H1 (cell line): ENCODE measurements around the gene ARHGEF26. TPM values are rescaled to one million over a fixed set of nuclear protein-coding genes. Genes with fewer than 3 reads are reported as not detected.

Experiments used
- CTCF ChIA-PET: fragments of 300-600 bp; sonication (Branson Sonifier 250); formaldehyde crosslinking; loops from one replicate; lab custom pipeline; 2021; ENCODE audit not compliant: partially characterized antibody; lab: Charles Lee
- POLR2A ChIA-PET: fragments of 300-600 bp; sonication (Branson Sonifier 250); formaldehyde crosslinking; loops from one replicate; lab custom pipeline; 2021; ENCODE audit warnings: inconsistent platforms; ENCODE audit not compliant: partially characterized antibody; lab: Charles Lee
- DNase-seq, 2 experiments: peaks; one replicate each; pipeline versions ENCODE4 v3.0.0 to v3.0.0-alpha.2; 2010 to 2022; ENCODE audit warnings: low spot score in 2 of 2, low read depth in 1 of 2, mixed read lengths in 1 of 2
- FAIRE-seq: peaks from 2 replicates; lab custom pipeline; 2011; peaks lifted over from hg19 to GRCh38; lab: Jason Lieb, UNC
- H2AFZ ChIP-seq: 2 replicates; pipeline ENCODE4 v1.8.1; 2012; ENCODE audit warnings: low read length, inconsistent platforms
- H2AK5ac ChIP-seq: 2 replicates; pipeline ENCODE4 v1.6.1; 2013; ENCODE audit warnings: low read depth, low read length
- H2BK120ac ChIP-seq: replicated peaks from 2 replicates; pipeline ENCODE3; 2013; ENCODE audit warnings: low read depth, low read length, inconsistent platforms
- H2BK12ac ChIP-seq: 2 replicates; pipeline ENCODE4 v1.6.1; 2013; ENCODE audit warnings: low read depth, low read length
- H2BK15ac ChIP-seq: 2 replicates; pipeline ENCODE4 v1.6.1; 2013; ENCODE audit warnings: low read length
- H2BK20ac ChIP-seq: 2 replicates; pipeline ENCODE4 v1.6.1; 2013; ENCODE audit warnings: low read length
- H2BK5ac ChIP-seq: 2 replicates; pipeline ENCODE4 v1.6.1; 2013; ENCODE audit warnings: low read depth, low read length
- H3K14ac ChIP-seq: 2 replicates; pipeline ENCODE4 v1.6.1; 2013; ENCODE audit warnings: inconsistent platforms; ENCODE audit not compliant: insufficient read length
- H3K18ac ChIP-seq: 2 replicates; pipeline ENCODE4 v1.6.1; 2013; ENCODE audit warnings: low read length; ENCODE audit errors: extremely low read depth
- H3K23ac ChIP-seq: 2 replicates; pipeline ENCODE4 v1.6.1; 2013; ENCODE audit warnings: inconsistent platforms; ENCODE audit not compliant: insufficient read length
- H3K23me2 ChIP-seq: 2 replicates; pipeline ENCODE4 v1.6.1; 2013; ENCODE audit warnings: low read depth, low read length
- H3K27ac ChIP-seq: 2 replicates; pipeline ENCODE4 v1.6.1; 2011; ENCODE audit warnings: low read depth, low read length, inconsistent platforms
- H3K27me3 ChIP-seq, 4 experiments: replicated peaks in 1 of 4; 1 replicate in 1 of 4; 2 replicates in 3 of 4; pipeline versions ENCODE4 v1.6.1 to v1.8.1; 2011 to 2013; ENCODE audit warnings: low read length in 3 of 4, mild to moderate bottlenecking in 3 of 4, inconsistent platforms in 2 of 4, mixed read lengths in 2 of 4, moderate library complexity in 1 of 4; ENCODE audit not compliant: control insufficient read depth in 3 of 4, insufficient read depth in 3 of 4; ENCODE audit errors: extremely low read depth in 1 of 4
- H3K36me3 ChIP-seq, 4 experiments: 2 replicates each; pipeline versions ENCODE4 v1.6.1 to v1.8.1; 2011 to 2013; ENCODE audit warnings: mild to moderate bottlenecking in 4 of 4, low read length in 3 of 4, moderate library complexity in 2 of 4, control low read depth in 1 of 4, inconsistent platforms in 1 of 4; ENCODE audit not compliant: insufficient read depth in 4 of 4, control insufficient read depth in 2 of 4
- H3K4ac ChIP-seq: replicated peaks from 2 replicates; pipeline ENCODE3; 2013; ENCODE audit warnings: low read length, low read depth, mixed read lengths, inconsistent platforms; ENCODE audit not compliant: insufficient read length
- H3K4me1 ChIP-seq, 4 experiments: replicated peaks in 1 of 4; 1 replicate in 1 of 4; 2 replicates in 3 of 4; pipeline versions ENCODE4 v1.6.1 to v1.8.1; 2011 to 2013; ENCODE audit warnings: low read length in 3 of 4, inconsistent platforms in 2 of 4, mixed read lengths in 1 of 4; ENCODE audit not compliant: insufficient read depth in 4 of 4, control insufficient read depth in 3 of 4
- H3K4me2 ChIP-seq, 2 experiments: 2 replicates each; pipeline versions ENCODE4 v1.6.1 to v1.8.1; 2011 to 2013; ENCODE audit warnings: low read depth in 2 of 2, low read length in 2 of 2, control low read depth in 1 of 2, inconsistent platforms in 1 of 2, mild to moderate bottlenecking in 1 of 2; ENCODE audit not compliant: insufficient read depth in 1 of 2
- H3K4me3 ChIP-seq, 4 experiments: fragments of 200-600, 300-600 bp in 1 of 4; sonication (generic), shearing (Covaris generic), sonication (Bioruptor Twin) in 1 of 4; 2 replicates each; pipeline versions ENCODE4 v1.5.1 to v1.8.1; 2011 to 2016; ENCODE audit warnings: low read length in 4 of 4, low read depth in 3 of 4, control low read depth in 2 of 4, inconsistent platforms in 2 of 4, mild to moderate bottlenecking in 2 of 4, mixed read lengths in 1 of 4, moderate library complexity in 1 of 4; ENCODE audit not compliant: insufficient read depth in 2 of 4; ENCODE audit errors: extremely low read depth in 1 of 4
- H3K56ac ChIP-seq: replicated peaks from 2 replicates; pipeline ENCODE3; 2013; ENCODE audit warnings: low read depth, mild to moderate bottlenecking, mixed read lengths, low read length, inconsistent platforms; ENCODE audit not compliant: insufficient read length
- H3K79me1 ChIP-seq: 2 replicates; pipeline ENCODE4 v1.6.1; 2013; ENCODE audit warnings: low read depth, low read length, control low read depth
- H3K79me2 ChIP-seq, 2 experiments: 2 replicates each; pipeline versions ENCODE4 v1.6.1 to v1.8.1; 2012 to 2013; ENCODE audit warnings: low read length in 2 of 2, mild to moderate bottlenecking in 2 of 2, inconsistent platforms in 1 of 2; ENCODE audit not compliant: insufficient read depth in 2 of 2, control insufficient read depth in 1 of 2
- H3K9ac ChIP-seq, 4 experiments: replicated peaks in 1 of 4; 1 replicate in 1 of 4; 2 replicates in 3 of 4; pipeline versions ENCODE4 v1.6.1 to v1.8.1; 2011 to 2013; ENCODE audit warnings: low read depth in 3 of 4, low read length in 3 of 4, control low read depth in 2 of 4, mild to moderate bottlenecking in 2 of 4, moderate library complexity in 2 of 4, inconsistent platforms in 1 of 4; ENCODE audit errors: extremely low read depth in 1 of 4
- H3K9me3 ChIP-seq, 2 experiments: 2 replicates each; pipeline versions ENCODE4 v1.6.1 to v1.8.1; 2012 to 2013; ENCODE audit warnings: mild to moderate bottlenecking in 2 of 2, moderate library complexity in 2 of 2, control low read depth in 1 of 2, inconsistent platforms in 1 of 2, low read depth in 1 of 2, low read length in 1 of 2, mixed read lengths in 1 of 2; ENCODE audit not compliant: insufficient read depth in 2 of 2
- H4K20me1 ChIP-seq, 2 experiments: replicated peaks in 1 of 2; 2 replicates each; pipeline versions ENCODE3 to v1.8.1; 2011 to 2013; ENCODE audit warnings: inconsistent platforms in 2 of 2, low read length in 2 of 2, mild to moderate bottlenecking in 1 of 2; ENCODE audit not compliant: insufficient read depth in 2 of 2, control insufficient read depth in 1 of 2
- H4K5ac ChIP-seq: 2 replicates; pipeline ENCODE4 v1.6.1; 2013; ENCODE audit warnings: low read length, low read depth, mixed read lengths, inconsistent platforms; ENCODE audit not compliant: insufficient read length
- H4K8ac ChIP-seq: 2 replicates; pipeline ENCODE4 v1.8.0; 2013; ENCODE audit warnings: mild to moderate bottlenecking, moderate library complexity, low read length, inconsistent platforms; ENCODE audit not compliant: insufficient read depth; ENCODE audit errors: extremely low read depth
- H4K91ac ChIP-seq: replicated peaks from 2 replicates; pipeline ENCODE3; 2013; ENCODE audit warnings: low read length, mixed read lengths, inconsistent platforms; ENCODE audit not compliant: insufficient read length
- KDM4A ChIP-seq: IDR thresholded peaks from one replicate; pipeline ENCODE4 v1.7.1; 2012; ENCODE audit warnings: low read depth, mild to moderate bottlenecking, moderate library complexity, low read length, inconsistent platforms; ENCODE audit not compliant: severe bottlenecking
- SIRT6 ChIP-seq: IDR thresholded peaks from one replicate; pipeline ENCODE4 v1.7.1; 2012; ENCODE audit warnings: low read length, inconsistent platforms
- WGBS, 2 experiments: shearing (Covaris generic) in 1 of 2; methylation state at CpG; one replicate each; pipeline versions ENCODE4 v1.1.6 to v1.1.7; 2013 to 2015; ENCODE audit warnings: low lambda C conversion rate in 2 of 2, mixed read lengths in 2 of 2, inconsistent platforms in 1 of 2, low coverage in 1 of 2, missing lambda C conversion rate in 1 of 2; ENCODE audit not compliant: insufficient replicate concordance in 2 of 2, insufficient coverage in 1 of 2, insufficient read length in 1 of 2; ENCODE audit errors: extremely low coverage in 1 of 2, missing lambda C conversion rate in 1 of 2; 5-methylcytosine and 5-hydroxymethylcytosine counted together
- polyA plus RNA-seq, 7 experiments: library from polyadenylated mRNA; depleted of rRNA in 3 of 7; stranded (reverse) in 5 of 7; unstranded in 2 of 7; fragments of >200 nt in 5 of 7; fragments of 200-250 nt in 2 of 7; gene quantifications; 1 replicate in 5 of 7; 2 replicates in 1 of 7; 4 replicates in 1 of 7; pipeline versions ENCODE4 v1.2.1 to v1.2.3, GENCODE V29; 2011 to 2013; ENCODE audit warnings: missing spikeins in 2 of 7, mixed read lengths in 2 of 7
- total RNA-seq: library from RNA; stranded (reverse); fragmentation: NEBNext Ultra II Directional; extraction: Animal tissue kit (Norgen Biotek cat#: 25700); gene quantifications from 2 replicates; pipeline ENCODE4 v1.2.1, GENCODE V29; 2021

Gene ARHGEF26
- total and polyA plus RNA-seq, 2 of the 8 experiments (the other 6 are each of a cell fraction or from before 2014, with no cell fraction given): 3.1 to 15.6 TPM

DNA sequence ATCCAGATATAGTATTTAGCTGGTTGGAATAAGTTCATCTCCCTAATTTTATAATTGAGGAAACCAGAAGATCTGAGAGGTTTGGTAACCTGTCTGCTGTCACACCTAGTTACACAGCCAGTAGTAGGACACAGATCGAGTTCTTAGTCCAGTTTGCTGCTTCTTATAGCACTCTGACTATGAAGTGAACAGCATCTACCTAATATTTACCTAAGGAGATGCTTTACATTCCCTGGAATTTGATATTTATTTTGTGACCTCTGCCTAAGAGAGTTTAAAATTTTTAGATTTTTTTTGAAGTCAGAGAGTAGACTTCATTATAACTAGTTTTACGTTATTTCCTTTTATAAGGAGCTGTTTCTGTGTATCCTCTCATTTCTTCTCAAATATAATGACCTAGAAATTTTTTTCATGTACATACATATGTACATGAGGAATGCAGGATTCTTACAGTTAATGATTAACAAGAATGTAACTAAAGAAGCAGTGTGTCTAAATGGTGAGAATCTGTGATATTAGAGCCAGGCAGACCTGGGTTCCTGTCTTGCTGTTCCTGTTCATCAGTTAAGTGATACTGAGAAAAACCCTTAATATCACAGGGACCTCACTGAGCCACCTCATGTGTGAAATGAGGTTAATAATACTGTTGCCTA, 4.3 kb downstream of the ARHGEF26 start:
- Histone ChIP-seq H3K4me2 (no peak overlapping the region), H2AFZ (no peak overlapping the region), H2BK15ac (no peak overlapping the region), H4K91ac (no peak overlapping the region), H4K5ac (no peak overlapping the region), H3K9ac (no peak overlapping the region), H3K79me2 (peaks cover 0 to 19% of the 10 kb centered on the region in 2 experiments; a peak in 2 of 4 replicates), H2AK5ac (no peak overlapping the region), H3K18ac (no peak overlapping the region), H2BK20ac (no peak overlapping the region), H3K27ac (no peak overlapping the region), H3K27me3 (peaks cover 0 to 16% (median 11%) of the 10 kb centered on the region in 4 experiments; a peak in 5 of 7 replicates), H4K8ac (no peak overlapping the region), H2BK120ac (no peak overlapping the region), H4K20me1 (peaks cover 0 to 5% of the 10 kb centered on the region in 2 experiments), H2BK5ac (no peak overlapping the region), H3K9me3 (no peaks in the 10 kb centered on the region), H3K23ac (no peak overlapping the region), H3K14ac (no peak overlapping the region), H2BK12ac (no peak overlapping the region), H3K4me3 (no peak overlapping the region), H3K79me1 (no peaks in the 10 kb centered on the region; the same call in 1 of the 2 replicates), H3K4me1 (peaks cover 0 to 6% (median 1%) of the 10 kb centered on the region in 4 experiments; a peak in 4 of 7 replicates), H3K36me3 (peaks cover 0 to 7% (median 2%) of the 10 kb centered on the region in 4 experiments; a peak in 2 of 8 replicates), H3K4ac (no peak overlapping the region), H3K23me2 (peaks cover 19% of the 10 kb centered on the region), H3K56ac (no peak overlapping the region)
- FAIRE-seq: no peak
- 91% methylated on average over 2 of the region's 2 CpGs; no CpG with 5 or more reads in 1 of the 2 experiments for WGBS, 2 experiments
- ChIA-PET CTCF (interaction anchor here (0.6 to 1.1 kb wide), 2 partner anchors 19 to 534 kb away, joined by 3 read pairs; no protein-coding TSS in a partner anchor), POLR2A (no interaction called here)
- no peak for TF ChIP-seq SIRT6
- no peak for TF ChIP-seq KDM4A
- DNase-seq: no peak
